ENCODE data around the gene SH3GL3.

SH3GL3 gene

GRCh38 chr15:83472797-83473196 lies 25.7 kb downstream of the SH3GL3 start:
- TF ChIP-seq CTCF (IDR thresholded peaks at IDR 0.05; ENCODE audit: control insufficient read depth, extremely low read depth, insufficient read depth) = no peak

DNA sequence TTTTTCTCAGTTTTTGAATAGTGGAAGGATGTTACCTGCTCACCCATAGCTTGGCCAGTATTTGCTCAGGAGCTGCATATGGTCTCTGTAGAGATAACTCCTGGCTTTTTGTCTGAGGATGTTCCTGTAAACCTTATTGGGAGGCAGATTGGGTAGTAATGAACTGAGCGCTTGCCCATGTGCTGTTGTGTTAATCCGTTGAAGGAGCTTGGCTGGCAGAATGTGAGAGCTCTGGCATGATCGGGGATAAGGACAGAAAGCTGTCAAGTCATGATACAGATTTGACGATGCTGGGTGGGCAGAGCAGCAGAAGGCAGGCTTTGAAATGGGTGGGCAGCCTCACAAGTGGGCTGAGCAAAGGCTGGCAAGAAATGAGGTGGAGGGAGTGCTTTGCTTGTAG lies 27.4 kb downstream of the SH3GL3 start:
- no peak overlapping the region for H3K4me3 ChIP-seq (ENCODE audit: low read depth, low read length)
- no peak for DNase-seq (ENCODE audit: low read depth)
- TF ChIP-seq CTCF (IDR thresholded peaks at IDR 0.05; ENCODE audit: control insufficient read depth, extremely low read depth, insufficient read depth) = no peak

More at GRCh38 chr15:83472797-83473196, 25.7 kb downstream of the SH3GL3 start:
- no peak for DNase-seq (ENCODE audit: low read depth)
- H3K4me3 ChIP-seq (ENCODE audit: low read depth, low read length) = no peak overlapping the region

DNA sequence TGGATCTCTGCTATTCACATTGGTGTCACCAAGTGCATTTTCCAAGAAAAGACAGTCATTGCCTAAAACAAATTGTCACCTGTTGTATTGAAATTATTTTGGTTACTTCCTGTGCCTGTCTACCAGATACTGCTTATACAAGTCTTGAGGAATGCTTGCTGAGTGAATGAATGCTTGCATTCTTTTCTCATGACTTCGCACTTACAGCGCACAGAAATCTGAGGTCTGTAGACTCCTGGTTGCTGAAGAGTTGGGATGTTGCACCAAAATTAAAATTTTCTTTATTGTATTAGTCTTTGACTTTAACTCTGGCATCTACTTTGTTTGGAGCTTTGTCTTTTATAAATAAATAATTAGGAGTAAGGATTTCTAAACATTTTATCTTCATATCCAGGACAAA lies 28.4 kb downstream of the SH3GL3 start:
- no peak for DNase-seq (ENCODE audit: low read depth)
- no peak overlapping the region for H3K4me3 ChIP-seq (ENCODE audit: low read depth, low read length)
- TF ChIP-seq CTCF (IDR thresholded peaks at IDR 0.05; ENCODE audit: control insufficient read depth, extremely low read depth, insufficient read depth) = no peak

DNA sequence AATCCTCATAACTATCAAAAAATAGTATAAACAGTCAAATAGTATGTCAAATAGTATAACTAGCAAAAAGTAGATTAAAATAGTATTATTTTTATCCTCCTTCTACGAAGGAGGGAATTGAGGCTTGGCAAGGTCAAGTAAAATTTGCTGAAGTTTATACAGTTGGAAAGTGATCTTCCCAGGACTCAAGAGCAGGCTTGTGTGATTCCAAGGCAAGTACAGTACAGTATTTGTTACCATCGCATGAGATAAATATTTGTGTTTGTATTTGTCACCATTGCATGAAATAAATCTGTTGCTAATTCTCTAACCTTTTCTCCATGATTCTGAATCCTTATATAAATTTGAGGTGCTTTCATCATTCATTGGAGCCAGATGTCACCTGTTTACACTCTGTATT lies 28.9 kb downstream of the SH3GL3 start:
- no peak for TF ChIP-seq CTCF (IDR thresholded peaks at IDR 0.05; ENCODE audit: control insufficient read depth, extremely low read depth, insufficient read depth)
- H3K4me3 ChIP-seq (ENCODE audit: low read depth, low read length) = no peak overlapping the region
- DNase-seq (ENCODE audit: low read depth) = no peak

DNA sequence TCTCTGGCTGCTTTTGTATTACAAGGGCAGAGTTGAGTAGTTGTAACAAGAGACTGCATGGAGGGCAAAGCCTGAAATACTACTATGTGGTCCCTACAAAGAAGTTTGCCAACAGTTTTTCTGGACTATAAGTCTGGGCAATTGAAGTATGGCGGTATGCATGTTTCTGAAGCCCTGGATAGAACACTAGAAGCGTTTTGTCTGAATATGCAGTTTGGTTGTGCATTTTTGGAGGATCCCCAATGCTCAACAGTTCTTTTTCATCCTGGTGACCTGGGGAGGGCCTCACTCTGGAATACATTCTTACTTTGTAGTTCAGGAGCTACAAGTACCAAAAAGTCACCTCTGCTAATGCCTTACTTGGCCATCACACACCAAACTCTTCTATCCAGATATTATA lies 29.6 kb downstream of the SH3GL3 start:
- TF ChIP-seq CTCF (IDR thresholded peaks at IDR 0.05; ENCODE audit: control insufficient read depth, extremely low read depth, insufficient read depth) = no peak
- no peak for DNase-seq (ENCODE audit: low read depth)
- no peak overlapping the region for H3K4me3 ChIP-seq (ENCODE audit: low read depth, low read length)

DNA sequence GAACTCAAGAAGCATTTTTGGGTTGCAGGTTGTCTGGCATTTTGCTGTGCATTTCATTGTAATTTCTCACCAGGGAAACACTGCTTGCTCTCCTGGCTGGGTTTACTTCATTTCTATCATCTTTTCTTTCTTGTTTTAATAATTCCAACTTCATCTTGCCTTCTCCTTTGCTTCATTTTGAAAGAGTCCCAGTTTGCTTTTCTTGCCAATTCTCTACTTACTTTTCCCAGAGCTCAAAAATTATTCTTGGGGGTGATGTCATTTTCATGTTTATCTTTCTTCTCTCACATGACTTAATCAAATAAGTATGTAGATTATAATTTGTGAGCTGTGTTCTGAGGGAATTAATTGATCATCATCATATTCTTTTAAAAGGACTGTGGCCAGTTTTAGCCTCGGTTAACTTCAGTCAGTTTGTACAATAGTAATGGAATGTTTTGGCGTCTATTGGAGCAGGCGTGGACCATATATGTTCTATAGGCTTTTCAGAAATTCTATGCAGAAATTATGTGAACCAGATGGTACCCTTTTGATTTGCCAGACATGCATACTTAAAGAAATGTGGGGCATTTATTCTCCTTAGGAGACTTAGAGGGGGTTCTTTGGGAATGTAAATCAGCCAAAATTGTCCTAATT lies 30.1 kb downstream of the SH3GL3 start:
- no peak for TF ChIP-seq CTCF (IDR thresholded peaks at IDR 0.05; ENCODE audit: control insufficient read depth, extremely low read depth, insufficient read depth)
- no peak for DNase-seq (ENCODE audit: low read depth)
- no peak overlapping the region for H3K4me3 ChIP-seq (ENCODE audit: low read depth, low read length)
